ENCODE measurements around the gene SP3. TPM values are rescaled to one million over a fixed set of nuclear protein-coding genes. Genes with fewer than 3 reads are reported as not detected.

The SP3 gene
- total and polyA plus RNA-seq, 7 experiments from 2014 or later, result 82.6 to 158 (median 128) TPM

GRCh38 chr2:173984866-173985604 is 19.9 kb upstream of the SP3 start:
- no peaks in the 10 kb centered on the region for H3K9me3 ChIP-seq (ENCODE audit: control insufficient read depth in 2 of 3, low read length in 3 of 3)
- no peaks in the 10 kb centered on the region for H3K4me1 ChIP-seq (ENCODE audit: control insufficient read depth in 2 of 2, insufficient read depth in 2 of 2, low read length in 2 of 2)
- H3K4me3 ChIP-seq (ENCODE audit: low read length), result no peak overlapping the region
- Mint-ChIP-seq H3K4me3 (peak overlapping the region in 3 of 10 donors; percentile 3 to 35 (median 14)), H3K36me3 (no peaks in the 10 kb centered on the region), H3K9me3 (peaks cover 0 to 2% (median 0%) of the 10 kb centered on the region in 11 donors), H3K27ac (peak overlapping the region in 3 of 9 donors; percentile 1 to 70 (median 19)), H3K27me3 (peaks cover 0 to 3% (median 0%) of the 10 kb centered on the region in 5 donors), H3K4me1 (peaks cover 6 to 19% (median 16%) of the 10 kb centered on the region in 7 donors)
- intact Hi-C loops (cut with micrococcal nuclease), result no loop called here
- ATAC-seq (no peak), DNase-seq (no peak)
- ChIA-PET POLR2A (interaction anchor here (0.5 to 1.6 kb wide), 2 partner anchors 15 to 27 kb away, joined by 3 to 6 read pairs; no protein-coding TSS in a partner anchor), CTCF (no interaction called here)
- no peaks in the 10 kb centered on the region for H3K36me3 ChIP-seq (ENCODE audit: control insufficient read depth in 2 of 3, insufficient read depth in 3 of 3, low read length in 3 of 3)
- no peak overlapping the region for H3K27ac ChIP-seq (ENCODE audit: low read depth, low read length)
- H3K27me3 ChIP-seq (ENCODE audit: control insufficient read depth in 2 of 2, insufficient read depth in 2 of 2, low read length in 2 of 2), result no peaks in the 10 kb centered on the region

- no peaks in the 10 kb centered on the region for H3K36me3 ChIP-seq (ENCODE audit: control insufficient read depth in 2 of 3, insufficient read depth in 3 of 3, low read length in 3 of 3)
- Mint-ChIP-seq H3K4me1 (peaks cover 5 to 19% (median 16%) of the 10 kb centered on the region in 7 donors), H3K9me3 (peaks cover 0 to 2% (median 0%) of the 10 kb centered on the region in 11 donors), H3K27ac (no peak overlapping the region), H3K36me3 (no peaks in the 10 kb centered on the region), H3K4me3 (no peak overlapping the region), H3K27me3 (peaks cover 0 to 4% (median 0%) of the 10 kb centered on the region in 5 donors)
- no peaks in the 10 kb centered on the region for H3K9me3 ChIP-seq (ENCODE audit: control insufficient read depth in 2 of 3, low read length in 3 of 3)
- intact Hi-C loops (cut with micrococcal nuclease), result loop anchor here in 1 of 2 donors (2.0 kb wide), 1 partner anchor 19 kb away; the partner anchor contains the start of gene SP3
- H3K4me3 ChIP-seq (ENCODE audit: low read length), result no peak overlapping the region
- H3K4me1 ChIP-seq (ENCODE audit: control insufficient read depth in 2 of 2, insufficient read depth in 2 of 2, low read length in 2 of 2), result no peaks in the 10 kb centered on the region
- CTCF ChIA-PET, result no interaction called here
- ATAC-seq, result no peak
- H3K27ac ChIP-seq (ENCODE audit: low read depth, low read length), result no peak overlapping the region
- POLR2A ChIA-PET, result no interaction called here
- no peaks in the 10 kb centered on the region for H3K27me3 ChIP-seq (ENCODE audit: control insufficient read depth in 2 of 2, insufficient read depth in 2 of 2, low read length in 2 of 2)
- no peak for DNase-seq
These were observed 18.3 kb upstream of the SP3 start for GRCh38 chr2:173983391-173983871.

GRCh38 chr2:173982918-173983317 is 17.7 kb upstream of the SP3 start:
- H3K36me3 Mint-ChIP-seq, result no peaks in the 10 kb centered on the region
- H3K4me3 Mint-ChIP-seq, result no peak overlapping the region
- H3K27me3 Mint-ChIP-seq, result peaks cover 0 to 4% (median 0%) of the 10 kb centered on the region in 5 donors
- POLR2A ChIA-PET, result no interaction called here
- DNase-seq, result no peak
- no peaks in the 10 kb centered on the region for H3K4me1 ChIP-seq (ENCODE audit: control insufficient read depth in 2 of 2, insufficient read depth in 2 of 2, low read length in 2 of 2)
- H3K36me3 ChIP-seq (ENCODE audit: control insufficient read depth in 2 of 3, insufficient read depth in 3 of 3, low read length in 3 of 3), result no peaks in the 10 kb centered on the region
- no peak overlapping the region for H3K27ac Mint-ChIP-seq
- no peaks in the 10 kb centered on the region for H3K27me3 ChIP-seq (ENCODE audit: control insufficient read depth in 2 of 2, insufficient read depth in 2 of 2, low read length in 2 of 2)
- no peaks in the 10 kb centered on the region for H3K9me3 ChIP-seq (ENCODE audit: control insufficient read depth in 2 of 3, low read length in 3 of 3)
- H3K4me3 ChIP-seq (ENCODE audit: low read length), result no peak overlapping the region
- ATAC-seq, result no peak
- H3K4me1 Mint-ChIP-seq, result peaks cover 6 to 19% (median 16%) of the 10 kb centered on the region in 7 donors
- intact Hi-C loops (cut with micrococcal nuclease), result loop anchor here in 1 of 2 donors (2.0 kb wide), 1 partner anchor 18 kb away; the partner anchor contains the start of gene SP3
- CTCF ChIA-PET, result no interaction called here
- peaks cover 0 to 2% (median 0%) of the 10 kb centered on the region in 11 donors for H3K9me3 Mint-ChIP-seq
- H3K27ac ChIP-seq (ENCODE audit: low read depth, low read length), result no peak overlapping the region

- H3K4me1 Mint-ChIP-seq, result peaks cover 6 to 19% (median 16%) of the 10 kb centered on the region in 7 donors
- no peak for DNase-seq
- intact Hi-C loops (cut with micrococcal nuclease), result loop anchor here in 1 of 2 donors (2.0 kb wide), 1 partner anchor 17 kb away; the partner anchor contains the start of gene SP3
- Histone ChIP-seq H3K4me1 (ENCODE audit: control insufficient read depth in 2 of 2, insufficient read depth in 2 of 2, low read length in 2 of 2) (no peaks in the 10 kb centered on the region), H3K36me3 (ENCODE audit: control insufficient read depth in 2 of 3, insufficient read depth in 3 of 3, low read length in 3 of 3) (no peaks in the 10 kb centered on the region), H3K4me3 (ENCODE audit: low read length) (no peak overlapping the region), H3K9me3 (ENCODE audit: control insufficient read depth in 2 of 3, low read length in 3 of 3) (no peaks in the 10 kb centered on the region), H3K27ac (ENCODE audit: low read depth, low read length) (no peak overlapping the region), H3K27me3 (ENCODE audit: control insufficient read depth in 2 of 2, insufficient read depth in 2 of 2, low read length in 2 of 2) (no peaks in the 10 kb centered on the region)
- peaks cover 0 to 2% (median 0%) of the 10 kb centered on the region in 11 donors for H3K9me3 Mint-ChIP-seq
- POLR2A ChIA-PET, result no interaction called here
- ATAC-seq, result no peak
- H3K27me3 Mint-ChIP-seq, result peaks cover 0 to 4% (median 0%) of the 10 kb centered on the region in 5 donors
- H3K27ac Mint-ChIP-seq, result no peak overlapping the region
- H3K36me3 Mint-ChIP-seq, result no peaks in the 10 kb centered on the region
- CTCF ChIA-PET, result no interaction called here
- no peak overlapping the region for H3K4me3 Mint-ChIP-seq
These were observed 17.1 kb upstream of the SP3 start for GRCh38 chr2:173982182-173982714.

GRCh38 chr2:173981520-173981919 is 16.3 kb upstream of the SP3 start:
- Mint-ChIP-seq H3K36me3 (no peaks in the 10 kb centered on the region), H3K9me3 (peaks cover 0 to 2% (median 0%) of the 10 kb centered on the region in 11 donors), H3K4me1 (peaks cover 4 to 17% (median 12%) of the 10 kb centered on the region in 7 donors), H3K4me3 (no peak overlapping the region), H3K27me3 (peaks cover 0 to 4% (median 0%) of the 10 kb centered on the region in 5 donors), H3K27ac (no peak overlapping the region)
- no peaks in the 10 kb centered on the region for H3K4me1 ChIP-seq (ENCODE audit: control insufficient read depth in 2 of 2, insufficient read depth in 2 of 2, low read length in 2 of 2)
- no peak for DNase-seq
- H3K27me3 ChIP-seq (ENCODE audit: control insufficient read depth in 2 of 2, insufficient read depth in 2 of 2, low read length in 2 of 2), result no peaks in the 10 kb centered on the region
- no peak overlapping the region for H3K4me3 ChIP-seq (ENCODE audit: low read length)
- no peaks in the 10 kb centered on the region for H3K9me3 ChIP-seq (ENCODE audit: control insufficient read depth in 2 of 3, low read length in 3 of 3)
- no peaks in the 10 kb centered on the region for H3K36me3 ChIP-seq (ENCODE audit: control insufficient read depth in 2 of 3, insufficient read depth in 3 of 3, low read length in 3 of 3)
- ChIA-PET CTCF (no interaction called here), POLR2A (no interaction called here)
- ATAC-seq, result no peak
- intact Hi-C loops (cut with micrococcal nuclease), result no loop called here
- no peak overlapping the region for H3K27ac ChIP-seq (ENCODE audit: low read depth, low read length)

GRCh38 chr2:173979751-173980351 is 14.7 kb upstream of the SP3 start:
- Histone ChIP-seq H3K27me3 (ENCODE audit: control insufficient read depth in 2 of 2, insufficient read depth in 2 of 2, low read length in 2 of 2) (no peaks in the 10 kb centered on the region), H3K4me3 (ENCODE audit: low read length) (no peak overlapping the region), H3K4me1 (ENCODE audit: control insufficient read depth in 2 of 2, insufficient read depth in 2 of 2, low read length in 2 of 2) (no peaks in the 10 kb centered on the region), H3K36me3 (ENCODE audit: control insufficient read depth in 2 of 3, insufficient read depth in 3 of 3, low read length in 3 of 3) (no peaks in the 10 kb centered on the region), H3K9me3 (ENCODE audit: control insufficient read depth in 2 of 3, low read length in 3 of 3) (no peaks in the 10 kb centered on the region), H3K27ac (ENCODE audit: low read depth, low read length) (no peak overlapping the region)
- Mint-ChIP-seq H3K9me3 (no peaks in the 10 kb centered on the region), H3K27me3 (peaks cover 0 to 10% (median 3%) of the 10 kb centered on the region in 5 donors), H3K27ac (no peak overlapping the region), H3K4me1 (peaks cover under 1 to 2% (median 1%) of the 10 kb centered on the region in 7 donors), H3K4me3 (no peak overlapping the region), H3K36me3 (no peaks in the 10 kb centered on the region)
- ChIA-PET CTCF (no interaction called here), POLR2A (no interaction called here)
- intact Hi-C loops (cut with micrococcal nuclease), result no loop called here
- DNase-seq (no peak), ATAC-seq (no peak)

Measured in naive thymus-derived CD4-positive, alpha-beta T cell (primary cell).